GM23248 (cell line): ENCODE measurements around the gene EFL1.

Experiments
- EZH2 ChIP-seq: fragments of 200-600 bp; sonication (generic); IDR thresholded peaks from 2 replicates; pipeline ENCODE4 v1.6.1; 2018; ENCODE audit warnings: antibody characterized with exemption, mild to moderate bottlenecking; ENCODE audit not compliant: insufficient read depth, poor library complexity, severe bottlenecking
- EZH2phosphoT487 ChIP-seq: fragments of 200-600 bp; sonication (generic); IDR thresholded peaks from 2 replicates; pipeline ENCODE4 v1.6.1; 2018; ENCODE audit warnings: antibody characterized with exemption, moderate library complexity, mild to moderate bottlenecking, low read depth; ENCODE audit not compliant: insufficient read depth

- TF ChIP-seq EZH2 = no peak
- no peak for TF ChIP-seq EZH2phosphoT487
Observed at GRCh38 chr15:82307714-82308081, 45.2 kb upstream of the EFL1 start.
